T-helper 22 cell (primary cell): ENCODE results near the gene MTERF4.

Experiments
- DNase-seq: peaks from one replicate; pipeline ENCODE4 v3.0.0-alpha.2; 2020; ENCODE audit warnings: low read depth

The MTERF4 gene

GRCh38 chr2:241133436-241133820, 31.3 kb upstream of the MTERF4 start:
- DNase-seq: no peak

DNA sequence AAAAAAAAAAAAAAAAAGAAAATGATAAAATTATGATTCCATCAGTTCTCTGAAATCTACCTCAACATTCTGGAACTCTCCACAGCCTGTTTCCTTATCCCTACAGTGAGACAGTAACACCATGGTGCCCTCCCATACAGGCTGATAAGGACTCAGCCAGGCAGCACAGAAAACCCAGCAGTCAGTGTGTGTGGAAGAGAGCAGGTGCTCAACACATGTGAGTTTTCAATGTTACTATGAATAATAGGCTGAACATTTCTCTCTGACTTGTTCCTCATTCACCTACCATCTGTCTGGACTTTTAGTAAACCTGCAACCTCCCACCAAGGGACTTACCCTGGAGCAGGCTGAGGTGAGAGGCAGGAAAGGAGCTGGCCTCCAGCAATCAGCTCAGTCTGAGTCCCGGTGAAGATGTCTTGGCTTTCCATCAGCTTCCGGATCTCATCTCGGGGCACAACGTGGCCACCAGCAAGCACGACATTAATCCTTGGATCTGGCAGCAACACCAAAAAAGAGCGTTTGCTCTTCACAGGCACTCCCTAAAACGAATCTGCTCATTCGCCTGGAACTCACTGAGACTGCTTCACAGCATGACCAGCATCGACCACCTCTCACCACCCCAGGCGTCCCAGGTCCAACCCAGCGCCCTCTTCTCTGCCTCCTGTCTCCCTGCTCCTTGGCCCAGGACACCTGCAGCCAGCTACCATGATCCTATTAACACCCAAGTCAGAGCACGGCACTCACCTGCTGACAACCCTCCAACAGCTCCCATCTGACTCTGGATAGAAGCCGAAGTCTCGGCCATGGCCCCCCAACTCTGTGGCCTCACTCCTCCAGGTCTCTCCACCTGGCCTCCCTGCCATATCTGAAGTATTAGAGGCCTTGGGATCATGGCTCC, 30.7 kb upstream of the MTERF4 start:
- no peak for DNase-seq

- DNase-seq: no peak
These were observed 29.4 kb upstream of the MTERF4 start for GRCh38 chr2:241131531-241131930.

DNA sequence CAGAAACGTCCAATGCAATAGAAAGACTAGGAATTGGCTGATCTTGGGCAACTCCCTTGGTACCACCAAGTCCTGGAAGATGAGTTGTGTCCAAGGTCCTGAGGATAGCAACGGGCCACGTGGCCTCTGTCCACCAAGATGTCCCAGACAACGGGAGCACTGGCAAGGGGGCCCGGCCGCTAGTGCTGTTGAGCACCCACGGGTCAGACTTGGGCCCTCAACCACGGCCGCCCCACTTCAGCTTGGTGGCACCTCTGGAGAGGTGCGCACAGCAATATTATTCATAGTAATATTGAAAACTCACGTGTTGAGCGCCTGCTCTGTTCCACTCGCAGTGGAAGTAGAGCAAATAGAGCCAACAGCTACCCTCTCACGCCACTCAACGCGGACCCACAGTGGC, 28.2 kb upstream of the MTERF4 start:
- no peak for DNase-seq

DNA sequence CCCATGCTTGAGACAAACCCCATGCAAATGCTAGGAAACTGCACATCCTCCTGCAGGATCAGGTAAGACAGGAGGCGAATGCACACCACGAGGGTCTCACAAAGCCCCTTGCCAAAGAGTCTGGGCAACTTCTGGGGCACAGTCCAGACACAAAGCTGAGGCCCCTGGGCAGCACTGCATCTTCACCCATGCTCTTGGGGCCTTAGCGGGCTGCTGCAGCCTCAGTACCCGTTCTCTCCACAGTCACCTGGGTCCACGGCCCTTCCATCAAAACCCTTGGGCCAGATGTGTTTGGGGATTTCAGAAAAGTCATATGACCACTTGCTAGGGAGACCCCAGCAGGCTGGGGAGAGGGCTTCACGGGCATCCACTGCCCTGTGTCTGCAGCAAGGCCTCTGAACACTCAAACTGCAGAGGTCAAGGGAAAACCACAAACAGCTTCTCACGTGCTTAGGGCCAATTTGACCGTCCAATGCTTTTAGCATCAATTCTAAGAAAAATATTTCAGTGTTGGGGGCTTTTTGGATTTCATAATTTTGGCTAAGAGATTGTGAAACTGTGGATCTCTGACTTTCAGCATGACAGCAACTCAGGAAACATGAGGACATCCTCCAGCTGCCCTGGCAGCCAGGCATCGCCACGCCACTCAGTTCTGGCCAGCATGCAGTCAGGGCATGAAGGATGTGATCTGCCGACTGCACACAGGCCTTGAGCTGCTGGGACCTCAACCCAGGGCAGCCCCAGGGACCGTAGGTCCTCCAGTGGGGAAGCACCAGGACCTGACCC, 27.2 kb upstream of the MTERF4 start:
- DNase-seq: no peak

DNA sequence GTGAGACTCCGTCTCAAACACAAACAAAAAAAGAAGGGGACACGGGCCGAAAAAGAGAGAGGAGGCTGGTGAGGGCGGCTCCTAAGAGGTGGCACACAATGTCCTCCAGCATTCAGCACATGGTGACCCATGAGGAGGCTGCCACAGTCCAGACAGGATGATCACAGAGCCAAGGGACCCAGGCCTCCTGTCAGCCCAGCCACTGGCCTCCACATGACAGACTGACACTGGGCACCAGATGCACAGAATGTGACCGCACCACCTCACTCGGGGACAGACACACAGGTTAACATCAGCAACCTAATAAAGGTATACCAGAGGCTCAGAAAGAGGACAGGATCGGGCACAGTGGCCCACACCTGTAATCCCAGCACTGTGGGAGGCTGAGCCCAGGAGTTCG, 26.2 kb upstream of the MTERF4 start:
- DNase-seq: no peak

- DNase-seq: no peak
These were observed 24.7 kb upstream of the MTERF4 start for GRCh38 chr2:241126771-241127202.

GRCh38 chr2:241126201-241126611, 24.1 kb upstream of the MTERF4 start:
- DNase-seq: no peak

DNA sequence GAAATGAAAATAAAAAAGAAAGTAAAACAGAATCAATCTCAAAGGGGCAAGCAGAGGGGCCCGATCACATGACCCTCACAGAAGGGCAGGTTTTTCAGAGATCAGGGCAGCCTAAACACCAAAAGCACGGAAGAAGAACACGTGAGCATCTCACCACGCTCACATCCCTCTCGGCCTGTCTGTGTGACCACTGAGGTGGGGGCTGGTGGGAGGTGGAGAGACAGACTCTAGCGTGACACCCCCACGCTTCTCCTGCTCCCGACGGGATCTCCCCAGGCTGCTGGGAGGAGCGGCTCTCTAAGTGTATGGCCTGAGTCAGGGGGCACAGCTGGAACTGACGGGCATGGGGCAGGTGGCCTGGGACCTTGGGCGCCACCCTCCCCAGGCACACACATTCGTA, 23.5 kb upstream of the MTERF4 start:
- no peak for DNase-seq

DNA sequence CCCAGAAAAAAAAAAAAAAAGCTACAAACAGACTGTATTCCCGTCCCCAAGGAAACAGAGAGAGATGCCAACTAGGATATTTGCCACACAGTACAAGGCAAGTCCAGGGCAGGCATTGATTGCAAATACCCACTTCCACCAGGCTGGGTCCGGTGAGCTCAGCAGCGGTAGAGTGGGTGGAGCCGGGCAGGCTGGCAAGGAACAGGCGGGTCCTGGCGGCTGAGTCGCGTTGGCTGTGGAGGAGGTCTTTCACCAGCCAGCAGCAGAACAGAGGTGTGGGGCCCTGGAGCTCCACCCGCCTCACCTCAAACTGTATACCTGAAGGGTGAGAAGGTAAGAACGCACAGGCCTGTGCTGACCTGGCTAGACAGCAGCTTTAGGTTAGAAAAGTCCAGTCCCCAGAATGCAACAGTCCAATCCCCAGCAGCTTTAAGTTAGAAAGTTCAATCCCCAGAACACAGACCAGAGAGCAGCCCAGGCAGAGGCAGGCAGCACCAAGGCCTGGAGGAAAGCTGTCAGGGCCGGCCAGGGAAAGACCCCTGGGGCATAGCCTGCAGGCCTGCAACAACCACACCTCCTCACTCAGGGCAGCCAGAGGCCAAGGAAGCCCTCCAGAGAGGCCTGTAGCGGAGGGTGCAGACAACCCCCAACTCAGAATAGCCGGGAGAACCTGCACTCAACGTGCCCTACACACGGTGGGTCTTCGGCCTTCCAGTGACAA, 21.9 kb upstream of the MTERF4 start:
- DNase-seq: peak; percentile 41

DNA sequence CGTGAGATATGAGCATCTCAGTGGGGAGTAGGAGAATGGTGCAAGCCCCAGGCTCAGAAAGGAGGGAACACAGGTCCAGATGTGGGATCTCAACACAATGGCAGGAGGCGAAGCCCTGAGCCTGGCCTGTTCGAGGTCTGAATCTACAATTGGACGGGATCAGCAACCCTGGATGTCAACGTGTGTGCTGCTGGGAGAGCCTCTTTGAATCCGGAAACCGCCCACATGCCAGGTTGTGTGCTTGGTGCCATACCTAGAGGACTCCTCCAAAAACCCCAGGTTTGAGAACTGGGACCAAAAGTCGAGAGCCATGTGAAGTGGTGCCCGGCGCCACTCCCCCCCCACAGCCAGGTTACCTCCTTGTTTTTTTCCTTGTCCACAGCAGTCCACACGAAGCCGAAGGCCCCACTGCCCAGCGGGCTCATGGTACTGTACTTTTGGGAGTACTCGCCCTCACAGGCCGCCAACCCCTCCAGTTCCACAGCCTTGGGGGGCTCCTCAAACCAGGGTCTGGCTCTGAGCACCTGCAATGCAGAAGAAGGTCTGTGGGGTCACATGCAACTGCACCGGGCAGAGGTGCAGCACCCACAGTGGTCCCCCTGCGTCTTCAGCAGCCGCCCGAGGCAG, 20.4 kb upstream of the MTERF4 start:
- no peak for DNase-seq

DNA sequence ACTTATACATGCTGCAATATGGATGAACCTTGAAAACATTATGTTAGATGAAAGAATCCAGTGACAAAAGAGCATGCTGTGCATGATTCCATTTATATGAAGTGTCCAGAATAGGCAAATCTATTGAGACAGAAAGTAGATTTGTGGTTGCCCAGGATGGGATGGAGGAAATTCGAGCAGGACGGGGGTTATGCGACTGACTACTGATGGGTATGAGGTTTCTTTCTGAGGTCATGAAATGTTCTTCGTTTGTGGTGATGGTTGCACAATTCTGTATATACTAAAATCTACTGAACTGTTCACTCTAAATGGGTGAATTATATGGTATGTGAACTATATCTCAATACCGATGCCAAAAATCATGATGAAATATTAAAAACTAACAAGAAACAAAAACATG, 18.9 kb upstream of the MTERF4 start:
- no peak for DNase-seq

- no peak for DNase-seq
These were observed 18.4 kb upstream of the MTERF4 start for GRCh38 chr2:241120440-241120839.

DNA sequence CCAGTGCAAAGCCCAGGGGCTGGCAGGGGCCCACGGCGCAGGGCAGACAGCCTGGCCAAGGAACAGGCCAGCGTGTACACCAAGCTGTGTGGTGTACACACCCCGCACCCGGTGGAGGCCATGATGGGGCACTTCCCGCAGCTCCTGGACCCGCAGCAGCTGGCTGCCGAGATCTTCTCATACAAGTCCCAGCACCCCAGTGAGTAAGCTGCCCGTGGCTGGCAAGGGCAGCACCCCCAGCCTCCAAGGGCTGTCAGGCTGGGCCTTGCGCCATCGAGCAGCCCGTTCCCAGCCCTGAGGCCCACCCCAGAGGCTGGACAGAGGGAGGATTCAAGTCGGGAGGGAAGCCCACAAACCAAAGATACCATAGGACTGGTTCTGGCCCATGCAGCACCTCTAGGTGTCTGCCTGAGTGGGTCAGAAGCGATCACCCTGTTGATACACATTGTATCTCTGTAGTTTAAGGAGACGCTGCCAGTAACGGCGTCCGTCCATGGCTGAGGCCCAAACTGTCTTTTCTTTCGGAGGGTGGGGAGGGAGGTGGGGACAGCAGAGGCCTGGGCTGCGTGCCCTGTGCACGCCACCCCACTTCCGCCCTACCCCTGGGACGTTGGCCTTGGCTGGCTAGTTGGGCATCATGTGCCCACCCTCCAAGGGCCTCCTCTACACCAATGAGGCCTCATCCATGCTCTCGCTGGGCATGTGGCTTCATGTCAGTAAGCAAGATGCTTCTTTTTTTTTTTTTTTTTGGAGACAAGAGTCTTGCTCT, 16.8 kb upstream of the MTERF4 start:
- no peak for DNase-seq

GRCh38 chr2:241116606-241117560, 14.8 kb upstream of the MTERF4 start:
- no peak for DNase-seq

GRCh38 chr2:241115361-241115760, 13.3 kb upstream of the MTERF4 start:
- DNase-seq: no peak

- DNase-seq: no peak
These were observed 12.7 kb upstream of the MTERF4 start for GRCh38 chr2:241114836-241115235.

- DNase-seq: peak; percentile 41
These were observed 10.5 kb upstream of the MTERF4 start for GRCh38 chr2:241112592-241112991.

GRCh38 chr2:241112046-241112445, 10.0 kb upstream of the MTERF4 start:
- DNase-seq: no peak

DNA sequence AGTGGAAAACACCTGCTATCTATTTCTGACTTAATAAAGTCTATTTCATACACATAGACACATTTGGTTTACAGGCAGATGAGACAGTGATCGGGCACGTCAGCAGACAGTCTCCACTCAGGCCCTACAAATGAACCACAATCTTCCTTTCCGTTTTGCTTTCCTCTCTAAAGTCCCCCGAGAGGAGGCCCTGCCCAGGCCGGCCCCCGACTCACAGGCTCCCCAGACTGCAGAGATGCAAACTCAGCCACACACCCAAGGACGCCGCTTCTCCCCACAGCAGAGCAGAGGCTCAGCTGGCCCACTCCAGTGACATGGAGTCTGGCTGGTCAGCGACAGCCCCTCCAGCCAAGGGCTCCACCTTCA, 9.3 kb upstream of the MTERF4 start:
- DNase-seq: peak; percentile 33
